ENCODE results near the gene SRRM4. TPM values are rescaled to one million over a fixed set of nuclear protein-coding genes. Genes with fewer than 3 reads are reported as not detected.

SRRM4 gene
- total RNA-seq, 4 donors from 2014 or later: 0.10 to 0.27 TPM; not detected in 2

GRCh38 chr12:119134284-119135072 is 153.1 kb downstream of the SRRM4 start:
- Histone ChIP-seq H3K4me3 (replicated peaks in 1 of 3) (no peak overlapping the region), H3K27ac (no peak overlapping the region), H3K36me3 (no peaks in the 10 kb centered on the region), H3K27me3 (no peaks in the 10 kb centered on the region), H3K9me3 (no peaks in the 10 kb centered on the region), H3K4me1 (no peaks in the 10 kb centered on the region)
- intact Hi-C loops (cut with DNase I): no loop called here
- WGBS, 2 donors: 88 to 94% methylated on average over 3 of the region's 3 CpGs
- no peak for DNase-seq
- no peak for TF ChIP-seq CTCF (IDR thresholded peaks at IDR 0.05)
- no peak for TF ChIP-seq POLR2A (IDR thresholded peaks at IDR 0.05)

- Histone ChIP-seq H3K4me3 (replicated peaks in 1 of 3) (no peak overlapping the region), H3K9me3 (no peaks in the 10 kb centered on the region), H3K36me3 (no peaks in the 10 kb centered on the region), H3K27ac (no peak overlapping the region), H3K4me1 (no peaks in the 10 kb centered on the region), H3K27me3 (no peaks in the 10 kb centered on the region)
- 72 to 74% methylated on average over 4 of the region's 4 CpGs for WGBS, 2 donors
- intact Hi-C loops (cut with DNase I): no loop called here
- TF ChIP-seq POLR2A (IDR thresholded peaks at IDR 0.05) (no peak), CTCF (IDR thresholded peaks at IDR 0.05) (no peak)
- no peak for DNase-seq
Observed at GRCh38 chr12:119136811-119137410, 155.6 kb downstream of the SRRM4 start.

- 79 to 82% methylated on average over 2 of the region's 2 CpGs for WGBS, 2 donors
- DNase-seq: no peak
- H3K27me3 ChIP-seq: no peaks in the 10 kb centered on the region
- no peak overlapping the region for H3K27ac ChIP-seq
- no peak overlapping the region for H3K4me3 ChIP-seq (replicated peaks in 1 of 3)
- H3K4me1 ChIP-seq: no peaks in the 10 kb centered on the region
- no peak for TF ChIP-seq POLR2A (IDR thresholded peaks at IDR 0.05)
- no peak for TF ChIP-seq CTCF (IDR thresholded peaks at IDR 0.05)
- H3K9me3 ChIP-seq: no peaks in the 10 kb centered on the region
- intact Hi-C loops (cut with DNase I): no loop called here
- H3K36me3 ChIP-seq: no peaks in the 10 kb centered on the region
Observed at GRCh38 chr12:119139448-119139847, 158.1 kb downstream of the SRRM4 start.

GRCh38 chr12:119145367-119145766 is 164.0 kb downstream of the SRRM4 start:
- H3K9me3 ChIP-seq: no peaks in the 10 kb centered on the region
- no peak for DNase-seq
- no peak overlapping the region for H3K4me3 ChIP-seq (replicated peaks in 1 of 3)
- 65 to 69% methylated on average over 12 to 13 of the region's 13 CpGs for WGBS, 2 donors
- no peaks in the 10 kb centered on the region for H3K4me1 ChIP-seq
- H3K27me3 ChIP-seq: no peaks in the 10 kb centered on the region
- intact Hi-C loops (cut with DNase I): no loop called here
- TF ChIP-seq POLR2A (IDR thresholded peaks at IDR 0.05) (no peak), CTCF (IDR thresholded peaks at IDR 0.05) (no peak)
- H3K27ac ChIP-seq: no peak overlapping the region
- H3K36me3 ChIP-seq: no peaks in the 10 kb centered on the region

- intact Hi-C loops (cut with DNase I): no loop called here
- DNase-seq: no peak
- no peak for TF ChIP-seq CTCF (IDR thresholded peaks at IDR 0.05)
- no peak for TF ChIP-seq POLR2A (IDR thresholded peaks at IDR 0.05)
- H3K27me3 ChIP-seq: no peaks in the 10 kb centered on the region
- no peaks in the 10 kb centered on the region for H3K4me1 ChIP-seq
- H3K4me3 ChIP-seq (replicated peaks in 1 of 3): no peak overlapping the region
- no peaks in the 10 kb centered on the region for H3K9me3 ChIP-seq
- WGBS, 2 donors: 67 to 71% methylated on average over 2 of the region's 2 CpGs
- no peaks in the 10 kb centered on the region for H3K36me3 ChIP-seq
- no peak overlapping the region for H3K27ac ChIP-seq
Observed at GRCh38 chr12:119147847-119148448, 166.6 kb downstream of the SRRM4 start.

Data from thyroid gland (tissue), 4 donors.